BLaER1 treated with 17β-estradiol and CSF1 and Interleukin-3, amounts not matched to agents 10 nM and 100 nM (cell line): Measurements from ENCODE around the gene PPP1R12A.
A peak's percentile ranks its signal among the peaks of the same experiment; 100 is the strongest.
"Not testable (repeated sequence)": the region's sequence is repeated elsewhere in the genome, so short reads cannot be mapped to it uniquely, and the experiment has no call there.

Source experiments
- H3K27ac ChIP-seq, 11 experiments: shearing (Covaris generic); formaldehyde crosslinking; 2 replicates each; pipeline ENCODE4 v1.8.1; 2022
- H3K27me3 ChIP-seq, 11 experiments: shearing (Covaris generic); formaldehyde crosslinking; 2 replicates each; pipeline ENCODE4 v1.8.1; 2022
- H3K36me3 ChIP-seq, 11 experiments: shearing (Covaris generic); formaldehyde crosslinking; 2 replicates each; pipeline ENCODE4 v1.8.1; 2022
- H3K4me1 ChIP-seq, 10 experiments: shearing (Covaris generic); formaldehyde crosslinking; 2 replicates each; pipeline ENCODE4 v1.8.1; 2022
- H3K4me2 ChIP-seq, 11 experiments: shearing (Covaris generic); formaldehyde crosslinking; 2 replicates each; pipeline ENCODE4 v1.8.1; 2022
- H3K4me3 ChIP-seq, 10 experiments: shearing (Covaris generic); formaldehyde crosslinking; 2 replicates each; pipeline ENCODE4 v1.8.1; 2022
- H3K9ac ChIP-seq, 11 experiments: shearing (Covaris generic); formaldehyde crosslinking; 2 replicates each; pipeline ENCODE4 v1.8.1; 2022
- H3K9me3 ChIP-seq, 11 experiments: shearing (Covaris generic); formaldehyde crosslinking; replicated peaks in 1 of 11; 2 replicates each; pipeline ENCODE4 v1.8.1; 2022
- H4K20me1 ChIP-seq, 11 experiments: shearing (Covaris generic); formaldehyde crosslinking; 2 replicates each; pipeline ENCODE4 v1.8.1; 2022
- Cebpa-rat ChIP-seq, 11 experiments: shearing (Covaris generic); IDR thresholded peaks; 2 replicates each; pipeline ENCODE4 v1.8.1; 2022

PPP1R12A gene

DNA sequence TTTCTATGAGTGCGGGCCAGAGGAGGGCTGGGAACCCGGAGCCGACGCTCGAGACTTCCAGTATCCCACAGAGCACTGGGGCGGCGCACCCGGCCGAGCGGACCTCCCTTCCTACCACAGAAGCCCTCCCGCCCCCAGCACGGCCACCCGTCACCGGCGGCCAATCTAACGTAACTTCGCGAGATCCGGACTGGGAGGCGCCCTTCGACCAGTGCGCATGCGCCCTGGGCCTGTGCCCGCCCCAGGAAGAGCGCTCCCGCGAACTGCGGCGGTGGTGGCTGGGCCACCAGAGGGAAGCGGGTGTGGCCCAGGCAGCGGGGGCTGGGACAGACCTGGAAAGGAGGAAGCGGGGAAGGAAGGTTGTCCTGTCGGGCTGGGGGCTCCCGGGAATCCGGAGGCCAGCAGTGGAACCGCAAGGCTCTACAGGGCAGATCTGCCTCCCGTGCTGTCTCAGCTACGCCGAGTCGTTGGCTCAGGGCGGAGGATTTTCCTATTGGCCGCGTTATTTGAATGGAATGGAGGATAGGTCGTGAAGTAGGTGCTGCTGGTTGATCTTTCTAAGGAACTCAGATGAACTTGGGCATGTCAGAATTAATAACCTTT is at the start of gene PPP1R12A:
Gene PPP1R12A, minus strand, starts transcription at position 77 of the 603 bp plus-strand sequence. CDS start 166 bp downstream, outside the sequence.
- Histone ChIP-seq H3K27me3 (no peaks in the 10 kb centered on the region), H3K27ac (peak within 1 kb of the TSS; percentile 96 to 99 (median 97)), H3K9me3 (no peaks in the 10 kb centered on the region), H3K4me3 (peak within 1 kb of the TSS; percentile 93 to 99 (median 96)), H3K9ac (peak within 1 kb of the TSS; percentile 96 to 99 (median 98)), H3K4me1 (peaks cover 31 to 57% (median 40%) of the 10 kb centered on the region in 10 experiments), H3K36me3 (peaks cover 0 to 7% (median 4%) of the 10 kb centered on the region in 11 experiments; a peak in 7 of 22 replicates), H3K4me2 (peak within 1 kb of the TSS; percentile 75 to 96 (median 85)), H4K20me1 (peaks cover 20 to 45% (median 38%) of the 10 kb centered on the region in 11 experiments)
- TF ChIP-seq Cebpa-rat (IDR thresholded peaks at IDR 0.05) = no peak

DNA sequence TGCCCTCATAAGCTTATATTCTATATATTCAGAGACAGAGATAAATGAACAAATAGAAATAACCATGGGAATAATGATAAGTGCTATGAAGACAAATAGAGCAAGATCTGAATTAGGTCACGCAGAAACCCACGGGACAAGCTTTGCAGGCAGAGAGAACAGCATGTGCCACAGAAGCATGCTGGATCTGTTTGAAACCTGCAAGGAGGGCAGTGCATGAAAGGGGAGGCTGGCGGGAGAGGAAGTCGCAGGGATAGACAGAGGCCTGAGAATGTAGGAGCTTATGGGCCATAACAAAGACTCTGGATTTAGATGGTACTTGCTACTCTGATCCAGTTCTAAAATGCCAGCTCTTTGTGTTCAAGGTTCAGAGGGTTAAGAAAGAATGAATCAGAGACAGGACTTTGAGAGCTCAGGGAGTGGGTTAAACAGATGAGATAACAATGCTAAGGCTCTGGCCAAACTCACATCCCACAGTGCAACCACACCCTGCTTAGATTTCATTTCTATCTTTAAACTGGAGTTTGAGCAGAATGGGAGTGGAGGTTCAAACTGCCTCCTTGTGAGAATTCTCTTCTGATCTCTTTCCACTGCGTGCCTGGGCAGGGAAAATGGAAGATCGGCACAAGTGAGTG is 49.2 kb upstream of the PPP1R12A start:
- H3K4me2 ChIP-seq = no peak overlapping the region
- no peak overlapping the region for H3K27ac ChIP-seq
- no peaks in the 10 kb centered on the region for H3K36me3 ChIP-seq
- H3K27me3 ChIP-seq = no peaks in the 10 kb centered on the region
- no peak overlapping the region for H3K9ac ChIP-seq
- no peaks in the 10 kb centered on the region for H4K20me1 ChIP-seq
- no peaks in the 10 kb centered on the region for H3K4me1 ChIP-seq
- H3K4me3 ChIP-seq = no peak overlapping the region
- no peak for TF ChIP-seq Cebpa-rat (IDR thresholded peaks at IDR 0.05)
- H3K9me3 ChIP-seq = no peaks in the 10 kb centered on the region

DNA sequence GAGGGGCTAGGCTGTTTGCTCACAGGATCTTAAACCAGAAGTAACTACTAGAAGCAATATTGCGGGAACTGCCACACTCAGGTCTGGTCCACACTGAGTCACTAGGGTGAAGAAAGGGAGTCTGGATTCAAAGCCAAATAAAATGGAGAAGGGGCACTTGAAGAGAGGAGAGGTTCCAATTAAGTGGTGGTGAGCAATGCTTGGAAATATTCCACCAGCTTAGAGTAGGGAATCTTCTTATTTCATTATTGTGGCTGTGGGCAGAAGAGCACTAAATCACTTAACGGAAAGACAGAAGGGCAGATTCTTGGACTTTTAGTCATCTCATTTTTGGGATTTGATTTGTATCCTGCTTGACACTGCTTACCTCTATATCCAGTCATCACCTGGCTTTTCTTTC is 48.6 kb upstream of the PPP1R12A start:
- Histone ChIP-seq H3K27ac (no peak overlapping the region), H3K27me3 (no peaks in the 10 kb centered on the region), H3K4me1 (no peaks in the 10 kb centered on the region), H4K20me1 (no peaks in the 10 kb centered on the region), H3K9me3 (no peaks in the 10 kb centered on the region), H3K9ac (no peak overlapping the region), H3K36me3 (no peaks in the 10 kb centered on the region), H3K4me2 (no peak overlapping the region), H3K4me3 (no peak overlapping the region)
- TF ChIP-seq Cebpa-rat (IDR thresholded peaks at IDR 0.05) = no peak

- Histone ChIP-seq H3K27ac (no peak overlapping the region), H3K9me3 (no peaks in the 10 kb centered on the region), H4K20me1 (no peaks in the 10 kb centered on the region), H3K36me3 (no peaks in the 10 kb centered on the region), H3K4me3 (no peak overlapping the region), H3K4me2 (peak overlapping the region in 1 of 11 experiments; percentile 2; a peak in 1 of 22 replicates), H3K9ac (no peak overlapping the region), H3K4me1 (no peaks in the 10 kb centered on the region), H3K27me3 (no peaks in the 10 kb centered on the region)
- TF ChIP-seq Cebpa-rat (IDR thresholded peaks at IDR 0.05) = no peak
These were observed 47.5 kb upstream of the PPP1R12A start for GRCh38 chr12:79982086-79983062.

GRCh38 chr12:79978692-79979091 is 43.8 kb upstream of the PPP1R12A start:
- Histone ChIP-seq H3K9ac (no peak overlapping the region), H3K4me1 (no peaks in the 10 kb centered on the region), H3K27ac (no peak overlapping the region), H3K27me3 (no peaks in the 10 kb centered on the region), H3K36me3 (no peaks in the 10 kb centered on the region), H4K20me1 (no peaks in the 10 kb centered on the region), H3K4me3 (no peak overlapping the region), H3K4me2 (no peak overlapping the region), H3K9me3 (no peaks in the 10 kb centered on the region)
- no peak for TF ChIP-seq Cebpa-rat (IDR thresholded peaks at IDR 0.05)

GRCh38 chr12:79977856-79978460 is 43.1 kb upstream of the PPP1R12A start:
- not testable (repeated sequence) for H3K36me3 ChIP-seq, H3K9ac ChIP-seq, H3K4me1 ChIP-seq, H3K4me2 ChIP-seq, H3K4me3 ChIP-seq, H4K20me1 ChIP-seq, H3K27ac ChIP-seq, H3K27me3 ChIP-seq, H3K9me3 ChIP-seq

- Histone ChIP-seq H3K9ac (no peak overlapping the region), H3K4me3 (no peak overlapping the region), H3K9me3 (no peaks in the 10 kb centered on the region), H3K4me1 (no peaks in the 10 kb centered on the region), H3K27ac (no peak overlapping the region), H3K4me2 (no peak overlapping the region), H3K27me3 (no peaks in the 10 kb centered on the region), H4K20me1 (no peaks in the 10 kb centered on the region), H3K36me3 (no peaks in the 10 kb centered on the region)
- TF ChIP-seq Cebpa-rat (IDR thresholded peaks at IDR 0.05) = no peak
These were observed 40.2 kb upstream of the PPP1R12A start for GRCh38 chr12:79975143-79975542.

DNA sequence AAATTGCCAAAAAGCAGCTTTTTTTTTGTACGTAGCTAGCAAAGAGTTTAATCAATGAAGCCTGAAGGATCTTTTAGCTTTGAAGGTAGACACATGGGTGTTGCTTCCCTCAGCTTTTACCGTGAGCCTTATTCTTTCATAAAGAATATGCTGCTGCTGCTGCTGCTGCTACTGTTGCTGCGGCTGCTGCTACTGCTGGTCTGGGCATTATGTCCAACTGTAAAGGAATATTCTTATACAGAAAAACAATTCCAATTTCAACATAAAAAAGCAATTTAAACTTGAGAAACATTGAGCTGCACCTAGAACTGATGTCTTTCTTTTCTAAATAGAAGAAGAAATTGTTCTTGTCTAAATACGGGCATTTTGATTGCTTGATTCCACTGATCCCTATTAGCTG is 38.9 kb upstream of the PPP1R12A start:
- Histone ChIP-seq H3K36me3 (no peaks in the 10 kb centered on the region), H3K9ac (no peak overlapping the region), H3K4me3 (no peak overlapping the region), H3K27me3 (no peaks in the 10 kb centered on the region), H4K20me1 (no peaks in the 10 kb centered on the region), H3K4me1 (no peaks in the 10 kb centered on the region), H3K9me3 (peaks cover 0 to 3% (median 0%) of the 10 kb centered on the region in 11 experiments; a peak in 2 of 22 replicates), H3K4me2 (no peak overlapping the region), H3K27ac (no peak overlapping the region)
- TF ChIP-seq Cebpa-rat (IDR thresholded peaks at IDR 0.05) = no peak

- Histone ChIP-seq H3K4me1 (peaks cover 22 to 48% (median 34%) of the 10 kb centered on the region in 10 experiments), H3K27ac (no peak overlapping the region), H3K27me3 (no peaks in the 10 kb centered on the region), H3K4me2 (peak overlapping the region in 2 of 11 experiments; percentile 23 to 32; a peak in 3 of 22 replicates), H3K36me3 (no peaks in the 10 kb centered on the region), H3K9me3 (peaks cover 0 to 15% (median 11%) of the 10 kb centered on the region in 11 experiments; a peak in 10 of 22 replicates), H4K20me1 (no peaks in the 10 kb centered on the region), H3K9ac (no peak overlapping the region), H3K4me3 (no peak overlapping the region)
- TF ChIP-seq Cebpa-rat (IDR thresholded peaks at IDR 0.05) = no peak
These were observed 29.3 kb upstream of the PPP1R12A start for GRCh38 chr12:79964100-79964627.
